Neuronal stem cell (in vitro differentiated cells): ENCODE results near the gene CRABP1.
A peak's percentile ranks its signal among the peaks of the same experiment; 100 is the strongest.

Experiments used
- DNase-seq: peaks from one replicate; pipeline ENCODE4 v3.0.0-alpha.2; 2013; ENCODE audit warnings: low spot score
- H2AFZ ChIP-seq: one replicate; pipeline ENCODE4 v1.6.1; 2013; ENCODE audit warnings: mild to moderate bottlenecking, low read length, inconsistent platforms
- H2AK5ac ChIP-seq: 2 replicates; pipeline ENCODE4 v1.6.1; 2013; ENCODE audit warnings: low read depth, mild to moderate bottlenecking, inconsistent platforms, low read length, moderate library complexity, mixed read lengths
- H2BK120ac ChIP-seq: 2 replicates; pipeline ENCODE4 v1.6.1; 2013; ENCODE audit warnings: low read depth, mild to moderate bottlenecking, inconsistent platforms, low read length, moderate library complexity, mixed read lengths
- H2BK12ac ChIP-seq: one replicate; pipeline ENCODE4 v1.6.1; 2013; ENCODE audit warnings: low read length, inconsistent platforms
- H2BK15ac ChIP-seq: 2 replicates; pipeline ENCODE4 v1.6.1; 2013; ENCODE audit warnings: mild to moderate bottlenecking, low read length, inconsistent platforms, mixed read lengths
- H2BK5ac ChIP-seq: one replicate; pipeline ENCODE4 v1.6.1; 2013; ENCODE audit warnings: inconsistent platforms, mild to moderate bottlenecking, low read length, moderate library complexity
- H3K14ac ChIP-seq: one replicate; pipeline ENCODE4 v1.6.1; 2013; ENCODE audit warnings: low read length, inconsistent platforms
- H3K18ac ChIP-seq: 2 replicates; pipeline ENCODE4 v1.6.1; 2013; ENCODE audit warnings: low read length, inconsistent platforms
- H3K23ac ChIP-seq: 2 replicates; pipeline ENCODE4 v1.6.1; 2013; ENCODE audit warnings: low read depth, mild to moderate bottlenecking, mixed read lengths, low read length, inconsistent platforms; ENCODE audit not compliant: poor library complexity
- H3K27ac ChIP-seq: replicated peaks from 3 replicates; pipeline ENCODE4 v1.5.1; 2013; ENCODE audit warnings: low read length, inconsistent platforms
- H3K27me3 ChIP-seq, 3 experiments: 2 replicates each; pipeline ENCODE4 v1.6.1; 2013; ENCODE audit warnings: low read length in 3 of 3, mild to moderate bottlenecking in 2 of 3, inconsistent platforms in 1 of 3, low read depth in 1 of 3, mixed read lengths in 1 of 3, moderate library complexity in 1 of 3; ENCODE audit not compliant: control insufficient read depth in 3 of 3, insufficient read depth in 3 of 3
- H3K36me3 ChIP-seq, 2 donors: replicated peaks in 1 of 2; 2 replicates each; pipeline ENCODE4 v1.6.1; 2013; ENCODE audit warnings: low read length in 2 of 2; ENCODE audit not compliant: control insufficient read depth in 2 of 2, insufficient read depth in 2 of 2
- H3K4ac ChIP-seq: 2 replicates; pipeline ENCODE4 v1.6.1; 2013; ENCODE audit warnings: inconsistent platforms, mild to moderate bottlenecking, low read length, moderate library complexity
- H3K4me1 ChIP-seq, 2 donors: 1 replicate in 1 of 2; 2 replicates in 1 of 2; pipeline ENCODE4 v1.6.1; 2013; ENCODE audit warnings: low read length in 2 of 2, low read depth in 1 of 2; ENCODE audit not compliant: control insufficient read depth in 2 of 2, insufficient read depth in 1 of 2
- H3K4me2 ChIP-seq: one replicate; pipeline ENCODE4 v1.6.1; 2013; ENCODE audit warnings: mild to moderate bottlenecking, low read length, inconsistent platforms; ENCODE audit not compliant: insufficient read depth, poor library complexity, severe bottlenecking
- H3K4me3 ChIP-seq, 2 donors: 2 replicates each; pipeline ENCODE4 v1.5.1; 2013; ENCODE audit warnings: low read length in 2 of 2, mild to moderate bottlenecking in 2 of 2, inconsistent platforms in 1 of 2, moderate library complexity in 1 of 2
- H3K79me1 ChIP-seq: one replicate; pipeline ENCODE4 v1.6.1; 2013; ENCODE audit warnings: low read depth, mild to moderate bottlenecking, inconsistent platforms, low read length, moderate library complexity
- H3K9ac ChIP-seq: one replicate; pipeline ENCODE4 v1.6.1; 2013; ENCODE audit warnings: mild to moderate bottlenecking, low read depth, low read length, inconsistent platforms; ENCODE audit not compliant: poor library complexity
- H3K9me3 ChIP-seq, 2 donors: replicated peaks in 1 of 2; 2 replicates each; pipeline versions ENCODE3 to v1.6.1; 2013; ENCODE audit warnings: low read length in 2 of 2, mild to moderate bottlenecking in 2 of 2, inconsistent platforms in 1 of 2, low read depth in 1 of 2, mixed read lengths in 1 of 2, moderate library complexity in 1 of 2; ENCODE audit not compliant: control insufficient read depth in 2 of 2, insufficient read depth in 1 of 2
- H4K8ac ChIP-seq: one replicate; pipeline ENCODE4 v1.6.1; 2013; ENCODE audit warnings: low read depth, mild to moderate bottlenecking, inconsistent platforms, low read length, moderate library complexity
- H4K91ac ChIP-seq: one replicate; pipeline ENCODE4 v1.6.1; 2013; ENCODE audit warnings: low read length, low read depth, mild to moderate bottlenecking, inconsistent platforms; ENCODE audit not compliant: poor library complexity
- whole genome bisulfite sequencing, 2 donors: extraction: QIAGEN DNeasy Blood & Tissue Kit; methylation state at CpG; one replicate each; pipeline ENCODE4 v1.1.7; 2013; ENCODE audit warnings: missing lambda C conversion rate in 2 of 2, mixed read lengths in 1 of 2; ENCODE audit not compliant: insufficient read length in 2 of 2, insufficient replicate concordance in 1 of 2; ENCODE audit errors: extremely low coverage in 2 of 2; 5-methylcytosine and 5-hydroxymethylcytosine counted together

CRABP1 gene

GRCh38 chr15:78394026-78394425, 53.9 kb downstream of the CRABP1 start:
- Histone ChIP-seq H3K4me2 (no peak overlapping the region), H3K4me1 (peaks cover 5 to 15% of the 10 kb centered on the region in 2 donors), H3K27me3 (no peaks in the 10 kb centered on the region), H3K36me3 (no peaks in the 10 kb centered on the region), H2BK15ac (no peak overlapping the region), H3K14ac (no peak overlapping the region), H3K4me3 (no peak overlapping the region), H2BK12ac (no peak overlapping the region), H3K4ac (no peak overlapping the region), H2BK5ac (no peak overlapping the region), H3K18ac (no peak overlapping the region), H3K9ac (no peak overlapping the region), H2AFZ (no peak overlapping the region), H3K79me1 (no peaks in the 10 kb centered on the region), H2BK120ac (no peak overlapping the region), H2AK5ac (no peak overlapping the region), H4K8ac (no peak overlapping the region), H3K27ac (no peak overlapping the region), H3K9me3 (no peaks in the 10 kb centered on the region), H3K23ac (no peak overlapping the region), H4K91ac (no peak overlapping the region)
- no peak for DNase-seq
- no CpG with 5 or more reads among the region's 3 CpGs for WGBS, 2 donors

GRCh38 chr15:78394981-78395616, 54.9 kb downstream of the CRABP1 start:
- H2BK12ac ChIP-seq, result no peak overlapping the region
- H3K36me3 ChIP-seq, result no peaks in the 10 kb centered on the region
- H2BK120ac ChIP-seq, result no peak overlapping the region
- no CpG with 5 or more reads among the region's 13 CpGs for WGBS, 2 donors
- H3K14ac ChIP-seq, result no peak overlapping the region
- no peak overlapping the region for H2BK15ac ChIP-seq
- no peak overlapping the region for H3K4ac ChIP-seq
- H2AFZ ChIP-seq, result peak overlapping the region; percentile 58
- no peak overlapping the region for H2AK5ac ChIP-seq
- H3K4me2 ChIP-seq, result no peak overlapping the region
- H3K9ac ChIP-seq, result no peak overlapping the region
- H4K8ac ChIP-seq, result no peak overlapping the region
- peak overlapping the region; percentile 51 for H3K18ac ChIP-seq
- H3K27me3 ChIP-seq, result no peaks in the 10 kb centered on the region
- no peaks in the 10 kb centered on the region for H3K9me3 ChIP-seq
- peaks cover 0 to 9% of the 10 kb centered on the region in 2 donors for H3K4me1 ChIP-seq
- H4K91ac ChIP-seq, result no peak overlapping the region
- no peak overlapping the region for H3K23ac ChIP-seq
- DNase-seq, result peak; percentile 55
- H3K4me3 ChIP-seq, result no peak overlapping the region
- H2BK5ac ChIP-seq, result no peak overlapping the region
- H3K79me1 ChIP-seq, result no peaks in the 10 kb centered on the region
- no peak overlapping the region for H3K27ac ChIP-seq

GRCh38 chr15:78396186-78396814, 56.1 kb downstream of the CRABP1 start:
- Histone ChIP-seq H3K14ac (no peak overlapping the region), H4K91ac (no peak overlapping the region), H3K4me2 (no peak overlapping the region), H3K4me3 (no peak overlapping the region), H2BK5ac (no peak overlapping the region), H3K79me1 (no peaks in the 10 kb centered on the region), H3K9ac (no peak overlapping the region), H3K18ac (peak overlapping the region; percentile 53), H3K27ac (no peak overlapping the region), H2BK15ac (peak overlapping the region; percentile 22), H3K23ac (no peak overlapping the region), H2BK120ac (no peak overlapping the region), H3K4me1 (peaks cover 0 to 9% of the 10 kb centered on the region in 2 donors), H4K8ac (no peak overlapping the region), H2AK5ac (no peak overlapping the region), H3K4ac (no peak overlapping the region), H2AFZ (no peak overlapping the region), H3K27me3 (no peaks in the 10 kb centered on the region), H3K36me3 (no peaks in the 10 kb centered on the region), H3K9me3 (no peaks in the 10 kb centered on the region), H2BK12ac (no peak overlapping the region)
- DNase-seq, result no peak
- no CpG with 5 or more reads among the region's 9 CpGs for WGBS, 2 donors

GRCh38 chr15:78396976-78397375, 56.8 kb downstream of the CRABP1 start:
- no CpG with 5 or more reads among the region's 9 CpGs for WGBS, 2 donors
- no peaks in the 10 kb centered on the region for H3K27me3 ChIP-seq
- no peak overlapping the region for H3K18ac ChIP-seq
- no peaks in the 10 kb centered on the region for H3K36me3 ChIP-seq
- H4K91ac ChIP-seq, result no peak overlapping the region
- no peaks in the 10 kb centered on the region for H3K79me1 ChIP-seq
- H3K27ac ChIP-seq, result no peak overlapping the region
- H3K4me1 ChIP-seq, result peaks cover 0 to 9% of the 10 kb centered on the region in 2 donors
- no peak overlapping the region for H2BK120ac ChIP-seq
- H4K8ac ChIP-seq, result no peak overlapping the region
- no peak overlapping the region for H3K9ac ChIP-seq
- no peak overlapping the region for H3K4ac ChIP-seq
- no peak for DNase-seq
- no peak overlapping the region for H3K4me2 ChIP-seq
- H2BK15ac ChIP-seq, result no peak overlapping the region
- no peaks in the 10 kb centered on the region for H3K9me3 ChIP-seq
- no peak overlapping the region for H2AK5ac ChIP-seq
- H2BK5ac ChIP-seq, result no peak overlapping the region
- no peak overlapping the region for H3K14ac ChIP-seq
- no peak overlapping the region for H2AFZ ChIP-seq
- no peak overlapping the region for H2BK12ac ChIP-seq
- H3K23ac ChIP-seq, result no peak overlapping the region
- H3K4me3 ChIP-seq, result no peak overlapping the region
